ENCODE measurements around the gene C4orf50. TPM values are rescaled to one million over a fixed set of nuclear protein-coding genes. Genes with fewer than 3 reads are reported as not detected.

Gene C4orf50
- total and polyA plus RNA-seq, 2 of the 13 experiments (the other 11 are each of a cell fraction or from before 2014, with no cell fraction given) = not detected

GRCh38 chr4:5940470-5941203, 77.6 kb downstream of the C4orf50 start:
- H3K79me2 ChIP-seq (ENCODE audit: insufficient read depth, low read length) = no peaks in the 10 kb centered on the region
- ATAC-seq (peak; percentile 62), FAIRE-seq (no peak), DNase-seq (ENCODE audit: low spot score) (peak; percentile 24)
- H3K4me2 ChIP-seq (ENCODE audit: low read depth, low read length) = no peak overlapping the region
- CTCF ChIA-PET (ENCODE audit: low intra/inter-chr PET ratio, low total read pairs) = no interaction called here
- in situ Hi-C loops (cut with HindIII; ENCODE audit: extremely low pct_ligation_motif_present, low pct_unique_long_range_greater_than_20kb) (no loop called here), intact Hi-C loops (cut with micrococcal nuclease; ENCODE audit: unreplicated experiment) (no loop called here)
- no TSS peak for BruUV-seq (replicated peaks)
- H3K4me3 ChIP-seq (replicated peaks in 1 of 3; ENCODE audit: insufficient read depth in 1 of 3, low read depth in 2 of 3, low read length in 3 of 3) = no peak overlapping the region
- no peaks in the 10 kb centered on the region for H3K4me1 ChIP-seq (ENCODE audit: insufficient read depth, low read length)
- no peak overlapping the region for H3K9ac ChIP-seq (ENCODE audit: insufficient read depth, low read depth, low read length)
- POLR2A ChIA-PET = no interaction called here
- 0% methylated on average over 3 of the region's 3 CpGs for WGBS (ENCODE audit: low lambda C conversion rate)
- no peaks in the 10 kb centered on the region for H3K36me3 ChIP-seq (replicated peaks in 1 of 2; ENCODE audit: control insufficient read depth in 1 of 2, insufficient read depth in 2 of 2, low read length in 2 of 2)
- no peaks in the 10 kb centered on the region for H4K20me1 ChIP-seq (ENCODE audit: insufficient read depth, low read length)
- no peak overlapping the region for H2AFZ ChIP-seq (ENCODE audit: low read length)
- no peak for TF ChIP-seq U2AF2 (IDR thresholded peaks at IDR 0.05; ENCODE audit: low read depth, low read length)
- peak; percentile 58 for TF ChIP-seq ZNF331 (CRISPR knock-in tag; IDR thresholded peaks at IDR 0.05)
- no peak overlapping the region for H3K27ac ChIP-seq (ENCODE audit: extremely low read length, insufficient read depth, low read length)
- H3K27me3 ChIP-seq (ENCODE audit: control insufficient read depth in 1 of 2, insufficient read depth in 2 of 2, low read length in 2 of 2) = peaks cover 0 to 22% of the 10 kb centered on the region in 2 experiments; a peak in 3 of 5 replicates
- H3K9me3 ChIP-seq (ENCODE audit: low read length) = no peaks in the 10 kb centered on the region

DNA sequence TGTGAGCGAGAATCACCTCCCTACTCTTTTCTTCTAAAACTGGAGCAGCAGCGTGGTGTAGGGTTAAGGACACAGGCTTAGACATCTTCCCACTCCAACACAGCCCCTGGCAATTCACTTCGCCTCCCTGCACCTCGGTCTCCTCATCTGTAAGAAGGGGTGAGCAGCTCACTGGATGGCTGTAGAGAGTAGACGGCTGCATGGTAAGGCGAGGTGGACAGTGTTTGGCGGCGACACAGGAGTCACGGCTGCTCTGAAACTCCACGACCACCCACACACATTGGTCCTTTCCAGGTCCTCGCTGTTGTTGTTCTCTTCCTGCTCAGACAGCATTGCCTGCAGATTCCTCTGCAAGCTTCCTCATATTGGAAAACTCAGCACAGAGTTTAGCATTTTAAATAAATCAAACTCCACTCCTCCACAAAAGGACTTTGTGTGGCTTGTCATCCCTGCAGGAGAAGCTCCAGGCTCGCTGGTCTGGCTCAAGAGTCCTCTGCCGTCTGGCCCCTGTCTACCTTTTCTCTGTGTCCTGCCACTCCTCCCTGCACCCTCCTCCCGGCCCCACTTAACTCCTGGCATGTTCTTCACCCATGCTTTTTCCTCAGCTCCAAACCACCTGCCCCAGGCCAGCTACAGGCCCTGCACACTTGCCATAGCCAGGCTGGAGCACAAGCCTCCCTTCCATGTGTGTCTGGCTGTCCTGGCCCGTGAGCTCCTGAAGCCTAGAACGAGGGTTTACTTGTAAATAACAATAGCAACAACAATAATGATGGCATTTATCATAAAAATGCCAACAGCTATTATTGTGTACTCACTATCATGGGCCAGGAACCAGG, 84.0 kb downstream of the C4orf50 start:
- Histone ChIP-seq H3K27ac (ENCODE audit: extremely low read length, insufficient read depth, low read length) (no peak overlapping the region), H4K20me1 (ENCODE audit: insufficient read depth, low read length) (no peaks in the 10 kb centered on the region), H3K4me1 (ENCODE audit: insufficient read depth, low read length) (no peaks in the 10 kb centered on the region), H3K36me3 (replicated peaks in 1 of 2; ENCODE audit: control insufficient read depth in 1 of 2, insufficient read depth in 2 of 2, low read length in 2 of 2) (no peaks in the 10 kb centered on the region), H3K9me3 (ENCODE audit: low read length) (no peaks in the 10 kb centered on the region), H3K4me2 (ENCODE audit: low read depth, low read length) (no peak overlapping the region), H3K4me3 (replicated peaks in 1 of 3; ENCODE audit: insufficient read depth in 1 of 3, low read depth in 2 of 3, low read length in 3 of 3) (no peak overlapping the region), H3K9ac (ENCODE audit: insufficient read depth, low read depth, low read length) (no peak overlapping the region), H3K27me3 (ENCODE audit: control insufficient read depth in 1 of 2, insufficient read depth in 2 of 2, low read length in 2 of 2) (peaks cover 2 to 33% of the 10 kb centered on the region in 2 experiments; a peak in 4 of 5 replicates), H3K79me2 (ENCODE audit: insufficient read depth, low read length) (no peaks in the 10 kb centered on the region), H2AFZ (ENCODE audit: low read length) (no peak overlapping the region)
- DNase-seq (ENCODE audit: low spot score) = no peak
- WGBS (ENCODE audit: low lambda C conversion rate) = 22% methylated on average over 16 of the region's 16 CpGs
- CTCF ChIA-PET (ENCODE audit: low intra/inter-chr PET ratio, low total read pairs) = no interaction called here
- ATAC-seq = no peak
- intact Hi-C loops (cut with micrococcal nuclease; ENCODE audit: unreplicated experiment) (no loop called here), in situ Hi-C loops (cut with HindIII; ENCODE audit: extremely low pct_ligation_motif_present, low pct_unique_long_range_greater_than_20kb) (no loop called here)
- no peak for FAIRE-seq
- POLR2A ChIA-PET = no interaction called here
- no TSS peak for BruUV-seq (replicated peaks)
- TF ChIP-seq PRDM15 (CRISPR knock-in tag; IDR thresholded peaks at IDR 0.05) (no peak), ZNF782 (CRISPR knock-in tag; IDR thresholded peaks at IDR 0.05; ENCODE audit: borderline replicate concordance) (no peak), ATF6 (CRISPR knock-in tag; conservative IDR thresholded peaks at IDR 0.05) (no peak), ZNF558 (CRISPR knock-in tag; IDR thresholded peaks at IDR 0.05; ENCODE audit: borderline replicate concordance) (no peak)
- TF ChIP-seq, protein P1, sequence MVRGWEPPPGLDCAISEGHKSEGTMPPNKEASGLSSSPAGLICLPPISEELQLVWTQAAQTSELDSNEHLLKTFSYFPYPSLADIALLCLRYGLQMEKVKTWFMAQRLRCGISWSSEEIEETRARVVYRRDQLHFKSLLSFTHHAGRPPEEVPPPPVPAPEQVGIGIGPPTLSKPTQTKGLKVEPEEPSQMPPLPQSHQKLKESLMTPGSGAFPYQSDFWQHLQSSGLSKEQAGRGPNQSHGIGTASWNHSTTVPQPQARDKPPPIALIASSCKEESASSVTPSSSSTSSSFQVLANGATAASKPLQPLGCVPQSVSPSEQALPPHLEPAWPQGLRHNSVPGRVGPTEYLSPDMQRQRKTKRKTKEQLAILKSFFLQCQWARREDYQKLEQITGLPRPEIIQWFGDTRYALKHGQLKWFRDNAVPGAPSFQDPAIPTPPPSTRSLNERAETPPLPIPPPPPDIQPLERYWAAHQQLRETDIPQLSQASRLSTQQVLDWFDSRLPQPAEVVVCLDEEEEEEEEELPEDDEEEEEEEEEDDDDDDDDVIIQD (CRISPR knock-in tag; IDR thresholded peaks at IDR 0.05; ENCODE audit: low read depth) = no peak

Data from HepG2 (cell line).